ENCODE data around the gene DUXB.

Gene DUXB

DNA sequence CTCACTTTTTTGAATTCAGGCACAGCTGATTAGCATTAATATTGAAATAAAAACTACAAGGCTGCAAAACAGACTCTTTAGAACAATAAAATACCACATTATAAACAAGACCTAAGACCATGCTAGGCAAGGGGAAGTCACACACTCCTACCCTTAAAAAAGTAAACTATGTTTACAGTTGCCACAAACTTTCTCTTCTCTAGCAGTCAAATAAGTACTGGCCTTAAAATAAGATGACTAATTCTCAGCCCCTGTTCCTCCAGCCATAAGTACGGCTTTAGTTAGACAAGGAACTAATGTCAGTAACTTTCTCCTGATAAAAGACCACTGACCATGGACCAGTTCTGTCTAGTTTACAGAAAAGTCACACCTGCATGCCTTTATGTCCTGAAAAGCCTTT, 44.6 kb upstream of the DUXB start:
- no peak overlapping the region for H3K27ac ChIP-seq (ENCODE audit: extremely low read depth, low read depth, low read length)
- H3K9me3 ChIP-seq (ENCODE audit: control insufficient read depth, insufficient read depth, low read depth, low read length), result no peaks in the 10 kb centered on the region; the same call in 1 of the 2 replicates
- ChIA-PET CTCF (interaction anchor here (0.6 kb wide), 1 partner anchor 340 kb away, joined by 3 read pairs; no protein-coding TSS in a partner anchor), POLR2A (no interaction called here)
- H3K36me3 ChIP-seq (ENCODE audit: control insufficient read depth in 2 of 2, insufficient read depth in 1 of 2, low read length in 2 of 2), result no peaks in the 10 kb centered on the region
- no peak overlapping the region for H3K4me3 ChIP-seq (ENCODE audit: low read depth, low read length)
- TF ChIP-seq ZNF530 (tag by site-specific recombination; IDR thresholded peaks at IDR 0.05; ENCODE audit: low read depth) (no peak), KLF7 (tag by site-specific recombination; IDR thresholded peaks at IDR 0.05; ENCODE audit: borderline replicate concordance) (no peak), ZFP41 (tag by site-specific recombination; IDR thresholded peaks at IDR 0.05; ENCODE audit: borderline replicate concordance) (no peak), ZNF112 (tag by site-specific recombination; IDR thresholded peaks at IDR 0.05) (no peak), SP7 (tag by site-specific recombination; IDR thresholded peaks at IDR 0.05) (no peak), ZNF76 (tag by site-specific recombination; IDR thresholded peaks at IDR 0.05; ENCODE audit: borderline replicate concordance, low read depth) (no peak), SCRT2 (tag by site-specific recombination; IDR thresholded peaks at IDR 0.05) (no peak), ZNF202 (tag by site-specific recombination; IDR thresholded peaks at IDR 0.05; ENCODE audit: borderline replicate concordance) (no peak)
- TF ChIP-seq, protein P1, sequence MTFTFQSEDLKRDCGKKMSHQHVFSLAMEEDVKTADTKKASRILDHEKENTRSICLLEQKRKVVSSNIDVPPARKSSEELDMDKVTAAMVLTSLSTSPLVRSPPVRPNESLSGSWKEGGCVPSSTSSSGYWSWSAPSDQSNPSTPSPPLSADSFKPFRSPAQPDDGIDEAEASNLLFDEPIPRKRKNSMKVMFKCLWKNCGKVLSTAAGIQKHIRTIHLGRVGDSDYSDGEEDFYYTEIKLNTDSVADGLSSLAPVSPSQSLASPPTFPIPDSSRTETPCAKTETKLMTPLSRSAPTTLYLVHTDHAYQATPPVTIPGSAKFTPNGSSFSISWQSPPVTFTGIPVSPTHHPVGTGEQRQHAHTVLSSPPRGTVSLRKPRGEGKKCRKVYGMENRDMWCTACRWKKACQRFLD (tag by site-specific recombination; IDR thresholded peaks at IDR 0.05), result no peak
- TF ChIP-seq, protein P2, sequence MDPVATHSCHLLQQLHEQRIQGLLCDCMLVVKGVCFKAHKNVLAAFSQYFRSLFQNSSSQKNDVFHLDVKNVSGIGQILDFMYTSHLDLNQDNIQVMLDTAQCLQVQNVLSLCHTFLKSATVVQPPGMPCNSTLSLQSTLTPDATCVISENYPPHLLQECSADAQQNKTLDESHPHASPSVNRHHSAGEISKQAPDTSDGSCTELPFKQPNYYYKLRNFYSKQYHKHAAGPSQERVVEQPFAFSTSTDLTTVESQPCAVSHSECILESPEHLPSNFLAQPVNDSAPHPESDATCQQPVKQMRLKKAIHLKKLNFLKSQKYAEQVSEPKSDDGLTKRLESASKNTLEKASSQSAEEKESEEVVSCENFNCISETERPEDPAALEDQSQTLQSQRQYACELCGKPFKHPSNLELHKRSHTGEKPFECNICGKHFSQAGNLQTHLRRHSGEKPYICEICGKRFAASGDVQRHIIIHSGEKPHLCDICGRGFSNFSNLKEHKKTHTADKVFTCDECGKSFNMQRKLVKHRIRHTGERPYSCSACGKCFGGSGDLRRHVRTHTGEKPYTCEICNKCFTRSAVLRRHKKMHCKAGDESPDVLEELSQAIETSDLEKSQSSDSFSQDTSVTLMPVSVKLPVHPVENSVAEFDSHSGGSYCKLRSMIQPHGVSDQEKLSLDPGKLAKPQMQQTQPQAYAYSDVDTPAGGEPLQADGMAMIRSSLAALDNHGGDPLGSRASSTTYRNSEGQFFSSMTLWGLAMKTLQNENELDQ (tag by site-specific recombination; IDR thresholded peaks at IDR 0.05; ENCODE audit: low read depth), result no peak
- TF ChIP-seq, protein P3, sequence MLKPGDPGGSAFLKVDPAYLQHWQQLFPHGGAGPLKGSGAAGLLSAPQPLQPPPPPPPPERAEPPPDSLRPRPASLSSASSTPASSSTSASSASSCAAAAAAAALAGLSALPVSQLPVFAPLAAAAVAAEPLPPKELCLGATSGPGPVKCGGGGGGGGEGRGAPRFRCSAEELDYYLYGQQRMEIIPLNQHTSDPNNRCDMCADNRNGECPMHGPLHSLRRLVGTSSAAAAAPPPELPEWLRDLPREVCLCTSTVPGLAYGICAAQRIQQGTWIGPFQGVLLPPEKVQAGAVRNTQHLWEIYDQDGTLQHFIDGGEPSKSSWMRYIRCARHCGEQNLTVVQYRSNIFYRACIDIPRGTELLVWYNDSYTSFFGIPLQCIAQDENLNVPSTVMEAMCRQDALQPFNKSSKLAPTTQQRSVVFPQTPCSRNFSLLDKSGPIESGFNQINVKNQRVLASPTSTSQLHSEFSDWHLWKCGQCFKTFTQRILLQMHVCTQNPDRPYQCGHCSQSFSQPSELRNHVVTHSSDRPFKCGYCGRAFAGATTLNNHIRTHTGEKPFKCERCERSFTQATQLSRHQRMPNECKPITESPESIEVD (tag by site-specific recombination; IDR thresholded peaks at IDR 0.05), result no peak
- TF ChIP-seq, protein P4, sequence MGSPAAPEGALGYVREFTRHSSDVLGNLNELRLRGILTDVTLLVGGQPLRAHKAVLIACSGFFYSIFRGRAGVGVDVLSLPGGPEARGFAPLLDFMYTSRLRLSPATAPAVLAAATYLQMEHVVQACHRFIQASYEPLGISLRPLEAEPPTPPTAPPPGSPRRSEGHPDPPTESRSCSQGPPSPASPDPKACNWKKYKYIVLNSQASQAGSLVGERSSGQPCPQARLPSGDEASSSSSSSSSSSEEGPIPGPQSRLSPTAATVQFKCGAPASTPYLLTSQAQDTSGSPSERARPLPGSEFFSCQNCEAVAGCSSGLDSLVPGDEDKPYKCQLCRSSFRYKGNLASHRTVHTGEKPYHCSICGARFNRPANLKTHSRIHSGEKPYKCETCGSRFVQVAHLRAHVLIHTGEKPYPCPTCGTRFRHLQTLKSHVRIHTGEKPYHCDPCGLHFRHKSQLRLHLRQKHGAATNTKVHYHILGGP (tag by site-specific recombination; IDR thresholded peaks at IDR 0.05), result no peak
- 0 out of 2 replicates have a peak, but pooled peaks cover 2% of the 10 kb centered on the region for H3K4me1 ChIP-seq (ENCODE audit: control insufficient read depth, insufficient read depth, low read length)

DNA sequence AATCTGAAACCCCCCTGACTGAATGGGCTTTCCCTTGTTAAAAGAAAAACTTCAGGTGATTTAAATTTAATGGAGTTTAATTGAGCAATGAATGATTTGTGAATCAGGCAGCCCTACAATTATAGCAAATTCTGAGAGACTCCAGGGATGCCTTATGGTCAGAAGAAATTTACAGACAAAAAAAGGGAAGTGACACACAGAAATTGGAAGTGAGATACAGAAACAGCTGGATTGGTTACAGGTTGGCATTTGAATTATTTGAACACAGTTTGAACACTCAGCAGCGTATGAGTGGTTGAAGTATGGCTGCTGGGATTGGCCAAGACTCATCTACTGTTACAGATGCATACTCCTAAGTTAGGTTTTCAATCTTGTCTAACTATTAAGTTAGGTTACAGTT, 44.0 kb upstream of the DUXB start:
- H3K4me1 ChIP-seq (ENCODE audit: control insufficient read depth, insufficient read depth, low read length), result 0 out of 2 replicates have a peak, but pooled peaks cover 1% of the 10 kb centered on the region
- H3K9me3 ChIP-seq (ENCODE audit: control insufficient read depth, insufficient read depth, low read depth, low read length), result no peaks in the 10 kb centered on the region; the same call in 1 of the 2 replicates
- no peaks in the 10 kb centered on the region for H3K36me3 ChIP-seq (ENCODE audit: control insufficient read depth in 2 of 2, insufficient read depth in 1 of 2, low read length in 2 of 2)
- CTCF ChIA-PET, result no interaction called here
- H3K4me3 ChIP-seq (ENCODE audit: low read depth, low read length), result no peak overlapping the region
- POLR2A ChIA-PET, result no interaction called here
- H3K27ac ChIP-seq (ENCODE audit: extremely low read depth, low read depth, low read length), result no peak overlapping the region
- TF ChIP-seq, protein P5, sequence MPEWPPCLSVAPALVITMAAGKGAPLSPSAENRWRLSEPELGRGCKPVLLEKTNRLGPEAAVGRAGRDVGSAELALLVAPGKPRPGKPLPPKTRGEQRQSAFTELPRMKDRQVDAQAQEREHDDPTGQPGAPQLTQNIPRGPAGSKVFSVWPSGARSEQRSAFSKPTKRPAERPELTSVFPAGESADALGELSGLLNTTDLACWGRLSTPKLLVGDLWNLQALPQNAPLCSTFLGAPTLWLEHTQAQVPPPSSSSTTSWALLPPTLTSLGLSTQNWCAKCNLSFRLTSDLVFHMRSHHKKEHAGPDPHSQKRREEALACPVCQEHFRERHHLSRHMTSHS (tag by site-specific recombination; IDR thresholded peaks at IDR 0.05), result no peak
- TF ChIP-seq ZNF155 (tag by site-specific recombination; IDR thresholded peaks at IDR 0.05), result no peak
- TF ChIP-seq, protein P6, sequence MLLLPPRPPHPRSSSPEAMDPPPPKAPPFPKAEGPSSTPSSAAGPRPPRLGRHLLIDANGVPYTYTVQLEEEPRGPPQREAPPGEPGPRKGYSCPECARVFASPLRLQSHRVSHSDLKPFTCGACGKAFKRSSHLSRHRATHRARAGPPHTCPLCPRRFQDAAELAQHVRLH (tag by site-specific recombination; IDR thresholded peaks at IDR 0.05), result no peak
- no peak for TF ChIP-seq ZFP37 (tag by site-specific recombination; IDR thresholded peaks at IDR 0.05)
- TF ChIP-seq GLIS2 (tag by site-specific recombination; IDR thresholded peaks at IDR 0.05), result no peak
- TF ChIP-seq ZNF785 (tag by site-specific recombination; IDR thresholded peaks at IDR 0.05), result no peak
- TF ChIP-seq, protein P7, sequence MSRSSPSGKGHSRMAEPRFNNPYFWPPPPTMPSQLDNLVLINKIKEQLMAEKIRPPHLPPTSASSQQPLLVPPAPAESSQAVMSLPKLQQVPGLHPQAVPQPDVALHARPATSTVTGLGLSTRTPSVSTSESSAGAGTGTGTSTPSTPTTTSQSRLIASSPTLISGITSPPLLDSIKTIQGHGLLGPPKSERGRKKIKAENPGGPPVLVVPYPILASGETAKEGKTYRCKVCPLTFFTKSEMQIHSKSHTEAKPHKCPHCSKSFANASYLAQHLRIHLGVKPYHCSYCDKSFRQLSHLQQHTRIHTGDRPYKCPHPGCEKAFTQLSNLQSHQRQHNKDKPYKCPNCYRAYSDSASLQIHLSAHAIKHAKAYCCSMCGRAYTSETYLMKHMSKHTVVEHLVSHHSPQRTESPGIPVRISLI (tag by site-specific recombination; IDR thresholded peaks at IDR 0.05), result no peak
- TF ChIP-seq SALL2 (tag by site-specific recombination; IDR thresholded peaks at IDR 0.05; ENCODE audit: borderline replicate concordance), result no peak
- no peak for TF ChIP-seq ZNF555 (tag by site-specific recombination; conservative IDR thresholded peaks at IDR 0.05)
- no peak for TF ChIP-seq TCF7L2 (IDR thresholded peaks at IDR 0.05; ENCODE audit: borderline replicate concordance, low read depth, low read length)
- no peak for TF ChIP-seq ZNF48 (tag by site-specific recombination; IDR thresholded peaks at IDR 0.05)
- TF ChIP-seq PRDM1 (tag by site-specific recombination; IDR thresholded peaks at IDR 0.05), result no peak
- TF ChIP-seq ZNF366 (tag by site-specific recombination; conservative IDR thresholded peaks at IDR 0.05), result no peak

Measured in HEK293 (cell line).